ENCODE data around the gene PKD2.

PKD2 gene

DNA sequence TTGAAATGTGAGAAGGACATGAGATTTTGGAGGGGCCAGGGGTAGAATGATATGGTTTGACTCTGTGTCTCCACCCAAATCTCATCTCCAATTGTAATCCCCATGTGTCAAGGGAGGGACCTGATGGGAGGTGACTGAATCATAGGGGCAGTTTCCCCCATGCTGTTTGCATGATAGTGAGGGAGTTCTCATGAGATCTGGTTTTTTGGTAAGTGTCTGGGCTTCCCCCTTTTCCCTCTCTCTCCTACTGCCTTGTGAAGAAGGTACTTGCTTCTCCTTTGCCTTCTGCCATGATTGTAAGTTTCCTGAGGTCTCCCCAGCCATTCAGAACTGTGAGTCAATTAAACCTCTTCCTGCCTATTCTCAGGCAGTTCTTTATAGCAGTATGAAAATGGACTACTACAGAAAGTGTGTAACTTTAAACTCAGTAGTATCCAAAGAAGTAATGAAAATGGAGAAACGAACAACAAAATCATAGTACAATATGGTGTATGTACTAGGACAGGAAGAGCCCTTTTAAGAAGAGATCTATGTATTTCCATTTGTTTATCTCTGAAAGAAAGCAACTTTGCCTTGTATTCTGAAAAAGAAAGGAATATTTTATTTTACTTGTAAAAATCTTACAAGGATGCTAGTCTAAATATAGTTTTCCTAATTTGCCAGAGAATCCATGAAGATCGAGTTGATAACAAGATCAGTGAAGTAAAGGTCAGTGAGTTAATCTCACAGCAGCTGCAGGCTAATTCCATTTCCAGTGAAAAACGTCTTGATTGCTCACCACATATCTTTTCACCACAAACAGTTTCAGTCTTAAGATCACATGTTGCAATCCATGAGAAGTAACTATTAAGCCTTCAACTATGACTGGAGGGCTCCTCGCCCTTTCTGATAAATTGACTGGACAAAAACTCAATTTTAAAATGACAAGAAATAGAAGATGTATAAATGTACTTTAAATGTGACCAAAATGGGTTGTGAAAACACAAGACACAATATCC, 20.5 kb downstream of the PKD2 start:
- peak; percentile 96 for DNase-seq (ENCODE audit: low read depth)

DNA sequence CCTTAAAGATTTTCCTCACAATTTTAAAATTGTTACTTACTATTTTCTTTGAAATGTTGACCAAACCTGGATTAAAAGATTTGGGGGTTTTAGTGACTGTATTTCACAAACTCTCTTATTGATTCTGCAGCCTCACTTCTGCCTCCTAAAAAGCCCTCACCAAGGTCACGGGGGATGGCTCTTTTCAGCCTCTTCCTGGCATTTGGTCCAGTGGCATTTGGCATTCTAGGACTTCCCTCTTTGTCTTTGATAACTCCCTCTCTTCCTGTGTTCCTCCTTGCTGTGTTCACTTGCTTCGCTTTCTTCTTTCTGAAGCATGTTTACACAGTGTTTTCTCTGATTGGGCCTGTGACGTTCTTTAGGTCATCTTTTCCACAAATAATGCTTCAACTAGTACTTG, 21.5 kb downstream of the PKD2 start:
- no peak for DNase-seq (ENCODE audit: low read depth)

DNA sequence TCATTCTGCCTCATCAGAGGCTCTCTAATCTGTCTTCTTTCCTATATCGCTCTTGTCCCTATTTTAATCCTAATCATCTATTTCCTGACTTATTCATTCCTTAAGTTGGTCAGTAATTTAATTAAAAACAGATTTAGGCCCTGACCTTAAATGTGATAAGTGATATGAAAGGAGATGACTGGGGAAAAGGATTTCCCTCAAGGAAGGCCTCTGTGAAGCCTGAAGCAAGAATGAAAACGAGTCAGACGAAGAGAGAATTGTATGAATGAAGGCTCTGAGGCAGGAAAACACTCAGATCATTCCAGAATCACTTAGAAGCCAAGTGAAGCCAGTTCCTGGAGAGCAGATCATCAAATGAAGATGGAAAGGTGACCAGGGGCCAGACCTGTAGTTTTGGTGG, 22.1 kb downstream of the PKD2 start:
- no peak for DNase-seq (ENCODE audit: low read depth)

DNA sequence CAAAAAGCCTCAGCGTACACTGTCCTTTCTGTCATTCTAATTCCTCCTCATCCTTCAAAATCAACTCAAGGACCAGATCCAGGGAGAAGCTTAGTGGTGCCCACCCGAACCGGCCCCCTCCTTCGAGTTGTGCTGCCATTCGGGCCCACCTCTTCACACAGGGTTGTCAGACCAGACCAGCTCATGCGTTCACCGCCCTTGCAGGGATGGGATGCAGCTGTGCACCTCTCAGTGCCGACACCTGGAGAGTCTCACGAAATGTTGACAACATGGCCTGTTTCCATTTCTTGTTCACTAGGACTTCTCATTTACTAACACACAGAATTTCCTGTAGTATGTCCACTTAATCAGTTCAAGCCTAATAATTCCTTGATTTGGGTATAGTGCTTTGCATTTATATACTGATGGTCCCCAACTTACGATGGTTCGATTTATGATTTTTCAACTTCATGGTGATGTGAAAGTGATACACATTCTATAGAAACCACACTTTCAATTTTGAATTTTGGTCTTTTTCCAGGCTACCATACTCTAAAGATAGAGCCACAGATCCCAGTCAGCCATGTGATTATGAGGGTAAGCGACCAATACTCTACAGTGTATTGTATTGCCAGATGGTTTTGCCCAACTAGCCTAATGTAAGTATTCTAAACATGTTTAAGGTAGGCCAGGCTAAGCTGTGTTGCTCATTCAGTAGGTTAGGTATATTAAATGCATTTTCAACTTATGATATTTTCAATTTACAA, 23.3 kb downstream of the PKD2 start:
- DNase-seq (ENCODE audit: low read depth): no peak

- DNase-seq (ENCODE audit: low read depth): peak; percentile 62
Observed at GRCh38 chr4:88033309-88033708, 25.9 kb downstream of the PKD2 start.

- no peak for DNase-seq (ENCODE audit: low read depth)
Observed at GRCh38 chr4:88035292-88035691, 27.9 kb downstream of the PKD2 start.

- no peak for DNase-seq (ENCODE audit: low read depth)
Observed at GRCh38 chr4:88037447-88037846, 30.0 kb downstream of the PKD2 start.

- DNase-seq (ENCODE audit: low read depth): no peak
Observed at GRCh38 chr4:88037936-88038335, 30.5 kb downstream of the PKD2 start.

- no peak for DNase-seq (ENCODE audit: low read depth)
Observed at GRCh38 chr4:88040707-88041106, 33.3 kb downstream of the PKD2 start.

- no peak for DNase-seq (ENCODE audit: low read depth)
Observed at GRCh38 chr4:88041626-88042025, 34.2 kb downstream of the PKD2 start.

DNA sequence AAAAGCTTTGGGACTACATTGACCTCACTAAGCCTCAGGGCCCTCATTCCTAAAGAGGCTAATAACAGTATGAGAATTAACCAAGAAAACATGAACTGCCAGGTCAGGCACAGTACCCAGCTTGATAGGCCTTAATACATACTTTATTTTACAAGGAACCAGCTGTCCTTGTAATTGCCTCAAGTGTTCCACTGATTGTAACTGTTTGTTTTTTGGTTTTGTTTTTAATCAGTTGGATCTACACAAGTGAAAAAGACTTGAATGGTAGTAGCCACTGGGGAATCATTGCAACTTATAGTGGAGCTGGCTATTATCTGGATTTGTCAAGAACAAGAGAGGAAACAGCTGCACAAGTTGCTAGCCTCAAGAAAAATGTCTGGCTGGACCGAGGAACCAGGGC, 35.6 kb downstream of the PKD2 start:
- no peak for DNase-seq (ENCODE audit: low read depth)

GRCh38 chr4:88043586-88044340, 36.3 kb downstream of the PKD2 start:
- no peak for DNase-seq (ENCODE audit: low read depth)

DNA sequence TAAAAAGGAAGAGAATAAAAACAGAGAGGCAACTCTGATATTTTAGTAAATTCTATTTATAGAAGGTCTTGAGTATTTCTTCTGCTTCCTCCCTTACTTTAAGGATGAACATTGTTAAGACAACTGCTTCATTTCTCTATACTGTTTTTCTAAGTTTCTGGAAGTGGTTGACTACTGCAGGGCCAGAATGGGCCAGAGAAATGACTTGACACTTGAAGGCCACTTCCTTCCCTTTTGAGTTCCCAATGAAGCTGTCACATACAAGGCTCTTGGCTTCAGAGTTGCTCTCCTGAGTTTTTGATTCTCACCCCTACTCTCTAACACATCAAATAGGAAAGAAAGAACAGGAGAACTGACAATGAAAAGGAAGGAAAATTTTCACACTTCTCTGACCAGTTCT, 37.6 kb downstream of the PKD2 start:
- no peak for DNase-seq (ENCODE audit: low read depth)

GRCh38 chr4:88054229-88054628, 46.8 kb downstream of the PKD2 start:
- no peak for DNase-seq (ENCODE audit: low read depth)

GRCh38 chr4:88054901-88055300, 47.5 kb downstream of the PKD2 start:
- peak; percentile 66 for DNase-seq (ENCODE audit: low read depth)

DNA sequence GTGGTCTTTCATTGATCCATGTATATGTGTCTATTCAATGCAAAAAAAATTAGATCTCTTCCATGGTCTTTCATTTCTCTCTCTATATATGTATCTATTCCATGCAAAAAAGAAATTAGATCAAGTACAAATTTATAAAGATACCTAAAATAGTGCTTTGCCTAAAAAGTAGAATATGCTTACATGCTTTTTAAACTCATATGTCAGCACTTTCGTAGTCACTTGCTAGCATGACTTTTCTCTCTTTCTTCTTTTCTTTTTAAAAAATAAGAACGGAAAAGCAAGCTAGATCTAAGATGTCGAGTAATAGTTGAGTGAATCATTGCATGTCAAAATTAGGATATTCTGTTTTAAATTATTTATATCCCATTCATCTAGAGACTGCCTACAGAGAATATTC, 50.9 kb downstream of the PKD2 start:
- no peak for DNase-seq (ENCODE audit: low read depth)

- no peak for DNase-seq (ENCODE audit: low read depth)
Observed at GRCh38 chr4:88059766-88060165, 52.3 kb downstream of the PKD2 start.

GRCh38 chr4:88060431-88060830, 53.0 kb downstream of the PKD2 start:
- DNase-seq (ENCODE audit: low read depth): peak; percentile 56

DNA sequence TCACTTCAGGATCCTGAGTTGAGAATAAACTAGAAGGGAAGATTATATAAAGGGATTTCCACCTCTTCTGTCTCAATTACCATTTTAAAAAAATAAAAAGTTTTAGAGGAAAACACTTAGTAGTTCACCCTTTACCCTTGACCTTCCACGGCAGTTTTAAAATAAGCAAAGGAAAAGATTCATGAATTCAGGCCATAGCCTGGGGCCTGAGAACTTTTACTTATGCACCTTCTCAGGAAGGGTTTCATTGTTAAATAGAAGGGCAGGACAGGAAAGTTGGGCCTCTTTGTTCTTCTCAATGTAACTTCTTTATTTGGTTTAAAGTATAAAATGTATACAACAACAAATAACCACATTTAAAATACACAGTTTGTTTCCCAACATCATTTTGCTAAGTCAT, 54.9 kb downstream of the PKD2 start:
- DNase-seq (ENCODE audit: low read depth): no peak

GRCh38 chr4:88062843-88063242, 55.4 kb downstream of the PKD2 start:
- no peak for DNase-seq (ENCODE audit: low read depth)

GRCh38 chr4:88063634-88064296, 56.3 kb downstream of the PKD2 start:
- no peak for DNase-seq (ENCODE audit: low read depth)

- DNase-seq (ENCODE audit: low read depth): no peak
Observed at GRCh38 chr4:88064410-88064809, 57.0 kb downstream of the PKD2 start.
